ENCODE data around the gene S1PR3. TPM values are rescaled to one million over a fixed set of nuclear protein-coding genes. Genes with fewer than 3 reads are reported as not detected.

S1PR3 gene
- polyA plus RNA-seq, 4 donors: 53.9 to 68.3 (median 62.4) TPM

Other genes with a start within 250 kb of the S1PR3 start
- gene SHC3, start 187.3 kb downstream of the S1PR3 start, polyA plus RNA-seq (ENCODE audit: insufficient read length in 4 of 4): 1 to 10 TPM; 2.1 to 3.2 (median 2.5) TPM